ENCODE measurements around the gene BGN.

Gene BGN

DNA sequence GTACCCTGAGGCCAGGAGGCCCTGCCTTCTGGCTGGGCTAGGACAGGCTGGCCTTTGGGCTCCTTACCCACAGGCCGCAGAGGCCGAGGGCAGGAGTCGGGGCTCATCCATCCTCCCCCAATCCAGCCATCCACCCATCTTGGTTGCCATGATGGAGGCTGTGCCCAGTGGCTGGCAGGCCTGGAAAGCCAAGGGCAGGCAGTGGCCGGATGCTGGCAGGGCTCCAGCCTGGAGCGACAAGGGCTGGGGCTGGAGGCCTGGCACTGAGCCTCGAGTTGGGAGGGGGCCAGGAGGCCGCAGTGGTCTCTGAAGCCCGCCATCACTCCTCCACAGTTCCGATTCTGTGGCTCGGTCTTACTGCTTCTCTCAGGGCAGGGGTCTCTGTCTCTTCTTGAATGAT, 8.6 kb upstream of the BGN start:
- no peak for DNase-seq

DNA sequence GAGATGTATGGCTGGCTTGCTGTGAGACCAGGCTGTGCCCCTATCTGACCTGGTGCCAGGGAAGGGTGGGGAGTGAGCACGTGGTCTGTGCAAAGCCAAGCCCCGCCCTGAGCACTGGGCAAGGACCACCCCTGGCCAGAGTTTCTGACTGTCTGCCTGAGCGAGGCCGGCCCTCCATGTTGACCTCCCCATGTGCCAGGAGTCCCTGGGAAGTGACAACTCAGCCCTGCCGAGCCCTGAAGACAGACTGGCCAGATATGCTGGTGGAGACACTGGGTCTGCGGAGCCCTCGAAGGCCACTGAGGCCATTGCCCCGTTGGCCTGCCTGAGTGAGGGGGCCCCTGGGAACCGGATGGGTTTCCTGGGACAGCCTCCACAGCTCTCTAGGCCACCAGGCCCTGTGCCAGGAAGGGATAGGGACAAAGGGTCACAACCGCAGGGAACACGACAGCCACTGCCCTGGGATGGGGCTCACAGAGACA, 7.1 kb upstream of the BGN start:
- no peak for DNase-seq

GRCh38 chrX:153488231-153488914, 6.4 kb upstream of the BGN start:
- no peak for DNase-seq

DNA sequence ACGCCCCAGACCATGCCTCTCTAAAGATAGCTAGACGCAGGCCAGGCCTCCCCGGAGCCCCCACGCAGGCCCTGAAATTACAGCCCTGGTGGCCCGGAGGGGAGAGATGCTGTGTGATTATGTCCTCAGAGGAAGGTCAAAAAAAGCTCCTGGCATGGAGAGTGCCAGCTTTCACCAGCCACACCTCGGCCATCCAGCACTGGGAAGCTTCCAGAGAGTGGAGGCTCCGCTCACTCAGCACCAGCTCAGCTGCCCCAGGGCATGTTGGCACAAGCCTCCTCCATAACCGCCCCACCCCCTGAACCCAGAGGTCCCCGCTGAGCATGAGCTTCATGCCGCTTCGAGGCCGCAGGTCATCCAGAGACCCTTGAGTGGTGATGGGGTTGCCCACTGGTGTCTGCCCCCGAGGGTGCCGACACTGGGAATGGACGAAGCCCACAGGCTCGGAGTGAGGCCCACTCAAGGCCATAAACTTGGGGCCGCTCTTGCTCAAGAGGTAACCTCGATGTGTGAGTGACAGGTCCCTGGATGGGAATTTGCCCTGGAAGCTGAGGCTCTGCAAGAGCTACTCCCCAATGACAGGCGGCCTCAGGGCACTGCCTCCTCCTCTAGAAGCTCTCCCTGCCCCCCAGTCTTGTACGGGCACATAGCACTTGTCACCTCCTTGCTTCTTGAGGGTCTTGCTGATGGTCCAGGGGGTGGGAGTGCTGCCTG, 4.4 kb upstream of the BGN start:
- DNase-seq = no peak

GRCh38 chrX:153491351-153491914, 3.3 kb upstream of the BGN start:
- peak; percentile 50 for DNase-seq

- peak; percentile 69 for DNase-seq
Observed at GRCh38 chrX:153491918-153492317, 2.9 kb upstream of the BGN start.

GRCh38 chrX:153492543-153492942, 2.2 kb upstream of the BGN start:
- no peak for DNase-seq

DNA sequence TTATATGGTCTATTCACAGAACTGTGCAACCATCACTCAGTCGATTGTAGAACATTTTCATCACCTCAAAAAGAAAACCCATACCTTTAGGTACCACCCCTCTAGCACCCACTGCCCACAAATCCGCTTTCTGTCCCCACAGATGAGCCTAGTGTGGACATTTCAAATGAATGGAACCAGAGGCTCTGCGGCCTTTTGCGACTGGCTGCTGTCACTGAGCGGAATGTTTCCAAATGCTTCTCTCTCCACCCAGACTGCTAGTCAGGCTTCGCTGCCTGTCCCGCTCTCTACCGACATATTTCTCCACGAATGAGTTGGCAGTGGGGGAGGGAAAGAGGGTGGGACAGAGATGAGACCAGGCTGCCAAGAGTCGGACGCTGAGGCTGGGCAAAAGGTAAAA, 1.7 kb upstream of the BGN start:
- DNase-seq = no peak

DNA sequence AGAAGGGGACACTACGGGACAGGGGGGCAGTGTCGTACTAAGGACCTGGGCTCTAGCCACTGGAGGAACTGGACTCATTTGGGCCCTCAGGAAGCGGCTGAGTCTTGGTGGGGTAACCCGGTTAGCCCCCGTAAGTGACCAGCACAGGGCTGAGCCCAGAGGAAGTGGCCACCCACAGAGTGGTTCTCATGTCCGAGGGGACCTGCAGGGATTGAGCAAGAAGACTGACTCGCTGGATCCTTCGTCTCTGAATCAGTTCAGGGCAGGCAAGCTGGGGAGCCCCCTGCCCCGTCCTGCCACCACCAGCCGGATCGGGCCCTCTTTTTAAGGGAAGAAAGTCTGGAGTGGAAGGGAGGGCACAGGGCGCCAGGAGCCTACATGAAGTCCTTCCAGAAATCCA, 719 bp upstream of the BGN start:
- DNase-seq = no peak

DNA sequence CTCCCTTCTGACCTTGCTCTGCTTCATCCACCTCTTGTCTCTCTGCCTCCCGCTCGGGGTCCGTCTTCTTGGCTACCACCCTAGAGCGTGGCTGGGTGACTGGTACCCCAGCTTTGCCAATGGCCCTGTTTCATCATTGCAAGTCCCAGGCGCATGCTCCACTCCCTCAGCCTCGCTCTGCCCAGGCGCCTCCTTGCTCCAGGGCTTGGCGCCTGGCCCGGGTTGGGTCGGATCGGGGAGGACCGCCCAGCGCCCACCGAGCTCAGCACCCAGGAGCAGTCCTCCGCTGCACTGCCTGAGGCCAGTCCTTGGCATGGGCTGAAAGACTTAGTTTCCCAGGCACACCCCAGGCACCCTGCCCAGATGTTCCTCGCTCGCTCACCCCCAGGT, 577 bp downstream of the BGN start:
- DNase-seq = no peak

- no peak for DNase-seq
Observed at GRCh38 chrX:153495903-153496589, 1.3 kb downstream of the BGN start.

DNA sequence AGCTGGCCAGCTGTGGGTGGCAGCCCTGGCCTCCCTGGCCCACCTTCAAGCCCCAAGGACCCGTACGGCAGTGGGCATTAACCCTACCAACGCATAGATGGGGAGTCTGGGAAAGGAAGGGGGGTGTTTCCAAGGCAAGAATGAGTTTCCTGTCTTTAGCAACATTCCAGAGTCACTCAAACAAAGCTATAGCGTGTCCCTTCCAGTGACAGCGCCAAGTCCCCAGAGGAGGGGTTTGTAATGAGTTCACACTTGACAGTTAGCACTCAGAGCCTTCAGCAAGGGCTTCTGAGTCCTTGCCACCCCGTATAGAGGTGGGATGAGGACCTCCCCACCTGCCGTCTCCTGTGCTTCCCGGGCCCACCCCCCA, 1.8 kb downstream of the BGN start:
- no peak for DNase-seq

- no peak for DNase-seq
Observed at GRCh38 chrX:153498453-153498852, 3.7 kb downstream of the BGN start.

DNA sequence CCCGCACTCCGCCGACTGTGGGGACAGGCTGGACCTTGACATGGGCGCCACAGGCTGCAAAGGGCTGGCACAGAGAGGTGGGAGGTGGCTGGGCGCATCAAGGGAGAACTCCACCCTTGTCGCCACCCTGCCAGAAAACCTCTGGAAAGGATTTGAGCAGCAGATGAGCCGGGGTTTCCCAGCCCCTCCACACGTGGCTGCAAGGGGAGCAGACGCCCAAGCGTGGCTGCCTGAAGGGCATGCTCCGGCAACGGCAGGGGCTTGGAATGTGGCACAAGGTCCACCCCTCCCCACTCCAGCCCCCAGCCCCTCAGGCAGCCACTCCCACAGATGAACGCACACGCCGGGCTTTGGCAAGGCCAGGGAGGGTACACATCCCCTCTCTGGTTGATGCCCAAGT, 4.6 kb downstream of the BGN start:
- no peak for DNase-seq

GRCh38 chrX:153499876-153500275, 5.1 kb downstream of the BGN start:
- no peak for DNase-seq

GRCh38 chrX:153500676-153501280, 6.0 kb downstream of the BGN start:
- no peak for DNase-seq

DNA sequence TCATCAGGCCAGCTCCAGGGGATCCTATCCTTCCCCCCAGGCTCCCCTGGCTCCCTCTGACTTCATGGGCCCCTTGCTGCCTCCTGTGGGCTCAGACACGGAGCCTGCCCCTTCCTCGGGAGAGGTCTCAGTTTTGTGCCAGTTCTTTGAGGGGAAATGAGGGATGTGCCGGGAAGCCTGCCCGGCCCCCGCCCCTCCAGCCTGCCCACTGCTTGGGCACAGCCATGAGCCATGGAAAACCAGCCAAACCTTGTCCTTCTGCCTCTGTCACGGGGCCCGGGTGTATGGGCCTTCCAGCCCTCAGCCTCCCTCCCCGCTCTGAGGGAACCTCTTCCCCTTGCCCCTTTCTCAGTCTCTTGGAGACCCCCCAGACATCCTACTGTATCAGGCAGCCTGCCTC, 6.8 kb downstream of the BGN start:
- no peak for DNase-seq

DNA sequence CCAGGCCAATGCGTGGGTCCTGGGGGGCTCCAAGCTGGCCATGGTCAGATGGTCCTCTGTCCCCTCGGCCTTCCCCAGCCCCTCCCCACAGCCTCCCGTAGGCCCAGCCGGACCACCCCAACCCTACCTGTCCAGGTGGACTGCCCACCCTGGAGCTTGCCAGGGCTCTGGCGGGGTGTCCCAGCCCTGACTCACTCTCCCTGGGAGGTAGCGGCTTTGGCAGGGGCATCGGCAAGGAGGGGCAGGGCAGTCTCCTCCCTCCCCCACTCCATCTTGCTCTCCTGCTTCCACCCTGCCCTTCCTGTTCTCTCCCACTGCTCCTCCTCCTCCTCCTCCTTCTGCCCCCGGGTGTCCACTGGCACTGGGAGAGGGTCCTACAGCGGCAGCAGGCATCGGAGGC, 7.4 kb downstream of the BGN start:
- no peak for DNase-seq

DNA sequence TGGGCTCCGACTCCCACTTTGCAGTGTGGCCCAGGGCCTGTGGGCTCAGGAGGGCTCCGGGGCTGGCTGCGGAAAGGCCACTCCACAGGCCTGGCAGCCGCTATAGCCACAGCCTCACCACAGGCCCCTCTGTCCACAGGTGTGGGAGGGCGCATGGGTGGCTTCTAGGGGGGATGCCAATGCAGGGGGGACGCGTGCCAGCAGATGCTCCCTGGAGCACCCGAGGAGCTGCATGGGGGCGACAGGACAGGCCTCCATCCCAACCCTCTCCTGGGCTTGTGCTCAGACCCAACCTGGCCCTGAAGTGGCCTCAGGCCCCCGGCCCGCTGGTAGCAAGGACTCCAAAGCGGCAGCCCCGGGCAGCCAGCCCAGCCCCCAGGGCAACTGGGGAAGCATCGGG, 8.0 kb downstream of the BGN start:
- DNase-seq = no peak

GRCh38 chrX:153504445-153505016, 9.8 kb downstream of the BGN start:
- no peak for DNase-seq

- no peak for DNase-seq
Observed at GRCh38 chrX:153505361-153505760, 10.6 kb downstream of the BGN start.

- peak; percentile 49 for DNase-seq
Observed at GRCh38 chrX:153507484-153508178, 12.9 kb downstream of the BGN start.
